Muscle of leg (tissue), 11 donors: Measurements from ENCODE around the gene SBK2. TPM values are rescaled to one million over a fixed set of nuclear protein-coding genes. Genes with fewer than 3 reads are reported as not detected.

Experiments
- DNase-seq: peaks from one replicate; pipeline ENCODE4 v3.0.0; 2013
- H3K27ac ChIP-seq: one replicate; pipeline ENCODE4 v1.5.1; 2013; ENCODE audit warnings: mild to moderate bottlenecking, low read length, control low read depth
- H3K27me3 ChIP-seq: one replicate; pipeline ENCODE4 v1.6.1; 2013; ENCODE audit warnings: low read length; ENCODE audit not compliant: control insufficient read depth, insufficient read depth
- H3K36me3 ChIP-seq: one replicate; pipeline ENCODE4 v1.6.1; 2013; ENCODE audit warnings: low read length; ENCODE audit not compliant: control insufficient read depth, insufficient read depth
- H3K4me1 ChIP-seq: one replicate; pipeline ENCODE4 v1.6.1; 2013; ENCODE audit warnings: low read length; ENCODE audit not compliant: control insufficient read depth, insufficient read depth
- H3K4me3 ChIP-seq: one replicate; pipeline ENCODE4 v1.5.1; 2013; ENCODE audit warnings: low read length, control low read depth
- H3K9me3 ChIP-seq: replicated peaks from 2 replicates; pipeline ENCODE4 v1.6.1; 2013; ENCODE audit warnings: low read depth, low read length; ENCODE audit not compliant: control insufficient read depth
- WGBS: methylation state at CpG from one replicate; pipeline ENCODE4 v1.1.5; 2013; ENCODE audit warnings: missing lambda C conversion rate; ENCODE audit not compliant: insufficient coverage; 5-methylcytosine and 5-hydroxymethylcytosine counted together
- polyA plus RNA-seq, 8 donors: library from polyadenylated mRNA; unstranded; fragments of 120-200 nt; gene quantifications; one replicate each; pipeline versions ENCODE4 v1.2.1 to v1.2.3, GENCODE V29; 2013; ENCODE audit warnings: inconsistent platforms in 1 of 8, low replicate concordance in 1 of 8; ENCODE audit not compliant: insufficient read length in 8 of 8, insufficient read depth in 1 of 8
- total RNA-seq: library from RNA; stranded (reverse); fragments of 120-200 nt; gene quantifications from one replicate; pipeline ENCODE4 v1.2.4, GENCODE V29; 2013

Gene SBK2
- total and polyA plus RNA-seq, 9 donors = 0.89 to 9.7 (median 3.7) TPM

DNA sequence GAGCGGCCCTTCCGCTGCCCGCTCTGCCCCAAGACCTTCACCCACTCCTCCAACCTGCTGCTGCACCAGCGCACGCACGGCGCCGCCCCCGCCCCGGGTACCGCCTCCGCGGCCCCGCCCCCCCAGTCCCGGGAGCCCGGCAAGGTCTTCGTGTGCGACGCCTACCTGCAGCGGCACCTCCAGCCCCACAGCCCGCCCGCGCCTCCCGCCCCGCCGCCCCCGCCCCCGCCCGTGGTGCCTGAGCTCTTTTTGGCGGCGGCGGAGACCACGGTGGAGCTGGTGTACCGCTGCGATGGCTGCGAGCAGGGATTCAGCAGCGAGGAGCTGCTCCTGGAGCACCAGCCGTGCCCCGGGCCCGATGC, 55.2 kb downstream of the SBK2 start:
- Histone ChIP-seq H3K27ac (no peak overlapping the region), H3K9me3 (no peaks in the 10 kb centered on the region), H3K4me3 (no peak overlapping the region), H3K36me3 (peaks cover 14% of the 10 kb centered on the region), H3K27me3 (no peaks in the 10 kb centered on the region), H3K4me1 (peaks cover 40% of the 10 kb centered on the region)
- DNase-seq = no peak
- 63% methylated on average over 25 of the region's 40 CpGs for WGBS

- WGBS = 91% methylated on average over 43 of the region's 52 CpGs
- no peak for DNase-seq
- H3K4me1 ChIP-seq = peaks cover 35% of the 10 kb centered on the region
- no peak overlapping the region for H3K27ac ChIP-seq
- H3K27me3 ChIP-seq = no peaks in the 10 kb centered on the region
- H3K4me3 ChIP-seq = no peak overlapping the region
- no peaks in the 10 kb centered on the region for H3K9me3 ChIP-seq
- peaks cover 14% of the 10 kb centered on the region for H3K36me3 ChIP-seq
These were observed 55.7 kb downstream of the SBK2 start for GRCh38 chr19:55481148-55481793.

- H3K36me3 ChIP-seq = peaks cover 14% of the 10 kb centered on the region
- no peak for DNase-seq
- no peak overlapping the region for H3K4me3 ChIP-seq
- H3K27me3 ChIP-seq = no peaks in the 10 kb centered on the region
- H3K9me3 ChIP-seq = no peaks in the 10 kb centered on the region
- WGBS = 78% methylated on average over 13 of the region's 15 CpGs
- H3K4me1 ChIP-seq = peaks cover 36% of the 10 kb centered on the region
- no peak overlapping the region for H3K27ac ChIP-seq
These were observed 57.3 kb downstream of the SBK2 start for GRCh38 chr19:55479451-55480230.

GRCh38 chr19:55479045-55479444, 57.9 kb downstream of the SBK2 start:
- Histone ChIP-seq H3K27me3 (no peaks in the 10 kb centered on the region), H3K36me3 (peaks cover 14% of the 10 kb centered on the region), H3K4me3 (no peak overlapping the region), H3K9me3 (no peaks in the 10 kb centered on the region), H3K4me1 (peaks cover 36% of the 10 kb centered on the region), H3K27ac (no peak overlapping the region)
- 83% methylated on average over 17 of the region's 17 CpGs for WGBS
- DNase-seq = no peak

Other genes starting within 250 kb of the SBK2 start
- gene TMEM150B, start 211.8 kb downstream of the SBK2 start, total RNA-seq = 0.53 TPM
- 1 to 10 TPM in 3 of 8 donors, under 1 TPM in 5; 0.36 to 3.8 (median 0.87) TPM for gene TMEM150B, start 211.8 kb downstream of the SBK2 start, polyA plus RNA-seq
- 16.9 TPM for gene KMT5C, start 197.3 kb downstream of the SBK2 start, total RNA-seq
- gene KMT5C, start 197.3 kb downstream of the SBK2 start, polyA plus RNA-seq = 10 to 100 TPM; 13.4 to 34.1 (median 24.7) TPM
- not detected for gene COX6B2, start 182.4 kb downstream of the SBK2 start, total RNA-seq
- gene COX6B2, start 182.4 kb downstream of the SBK2 start, polyA plus RNA-seq = 1 to 10 TPM in 1 of 8 donors, under 1 TPM in 5, not detected in 2; 0.09 to 2.4 (median 0.23) TPM
- gene GARIN5B, start 173.9 kb downstream of the SBK2 start, total RNA-seq = not detected
- not detected for gene GARIN5B, start 173.9 kb downstream of the SBK2 start, polyA plus RNA-seq
- gene IL11, start 166.7 kb downstream of the SBK2 start, total RNA-seq = 0.31 TPM
- under 1 TPM; 0.12 to 0.61 (median 0.40) TPM for gene IL11, start 166.7 kb downstream of the SBK2 start, polyA plus RNA-seq
- gene TMEM190, start 160.3 kb downstream of the SBK2 start, total RNA-seq = not detected
- under 1 TPM in 1 of 8 donors, not detected in 7; 0.50 TPM for gene TMEM190, start 160.3 kb downstream of the SBK2 start, polyA plus RNA-seq
- 0.18 TPM for gene TMEM238, start 152.8 kb downstream of the SBK2 start, total RNA-seq
- under 1 TPM; 0.14 to 0.49 (median 0.27) TPM for gene TMEM238, start 152.8 kb downstream of the SBK2 start, polyA plus RNA-seq
- 463 TPM for gene RPL28, start 151.2 kb downstream of the SBK2 start, total RNA-seq
- 1,000 to 10,000 TPM; 1,674 to 2,410 (median 1,842) TPM for gene RPL28, start 151.2 kb downstream of the SBK2 start, polyA plus RNA-seq
- gene UBE2S, start 129.3 kb downstream of the SBK2 start, total RNA-seq = 31.4 TPM
- 10 to 100 TPM; 40.8 to 70.1 (median 60.1) TPM for gene UBE2S, start 129.3 kb downstream of the SBK2 start, polyA plus RNA-seq
- gene SHISA7, start 93.8 kb downstream of the SBK2 start, total RNA-seq = under 0.01 TPM
- gene SHISA7, start 93.8 kb downstream of the SBK2 start, polyA plus RNA-seq = under 1 TPM; 0.08 to 0.32 (median 0.17) TPM
- 35.8 TPM for gene ISOC2, start 75.5 kb downstream of the SBK2 start, total RNA-seq
- gene ISOC2, start 75.5 kb downstream of the SBK2 start, polyA plus RNA-seq = 10 to 100 TPM; 31.8 to 39.1 (median 35.1) TPM
- not detected for gene C19orf85, start 72.4 kb downstream of the SBK2 start, total RNA-seq
- gene C19orf85, start 72.4 kb downstream of the SBK2 start, polyA plus RNA-seq = not detected
- gene ZNF628, start 60.5 kb downstream of the SBK2 start, total RNA-seq = 1.6 TPM
- gene ZNF628, start 60.5 kb downstream of the SBK2 start, polyA plus RNA-seq = 1 to 10 TPM; 2.8 to 5.1 (median 3.8) TPM
- gene NAT14, start 51.9 kb downstream of the SBK2 start, total RNA-seq = 30.0 TPM
- 10 to 100 TPM; 23.5 to 44.1 (median 29.5) TPM for gene NAT14, start 51.9 kb downstream of the SBK2 start, polyA plus RNA-seq
- gene SSC5D, start 48.7 kb downstream of the SBK2 start, total RNA-seq = 20.0 TPM
- gene SSC5D, start 48.7 kb downstream of the SBK2 start, polyA plus RNA-seq = 10 to 100 TPM in 6 of 8 donors, 1 to 10 TPM in 2; 7.9 to 54.8 (median 24.7) TPM
- 0.13 TPM for gene SBK3, start 8.4 kb upstream of the SBK2 start, total RNA-seq
- gene SBK3, start 8.4 kb upstream of the SBK2 start, polyA plus RNA-seq = under 1 TPM in 5 of 8 donors, not detected in 3; 0.10 to 0.29 (median 0.15) TPM
- gene ZNF579, start 43.7 kb upstream of the SBK2 start, total RNA-seq = 4.7 TPM
- 10 to 100 TPM; 11.0 to 18.5 (median 14.1) TPM for gene ZNF579, start 43.7 kb upstream of the SBK2 start, polyA plus RNA-seq
- 3.7 TPM for gene FIZ1, start 62.4 kb upstream of the SBK2 start, total RNA-seq
- 10 to 100 TPM; 10.7 to 15.1 (median 12.7) TPM for gene FIZ1, start 62.4 kb upstream of the SBK2 start, polyA plus RNA-seq
- 9.3 TPM for gene ZNF524, start 63.2 kb upstream of the SBK2 start, total RNA-seq
- gene ZNF524, start 63.2 kb upstream of the SBK2 start, polyA plus RNA-seq = 10 to 100 TPM in 1 of 8 donors, 1 to 10 TPM in 7; 7.0 to 11.6 (median 9.0) TPM
- gene ZNF865, start 68.5 kb upstream of the SBK2 start, total RNA-seq = 1.2 TPM
- gene ZNF865, start 68.5 kb upstream of the SBK2 start, polyA plus RNA-seq = 1 to 10 TPM; 6.9 to 9.9 (median 7.8) TPM
- gene ZNF784, start 87.4 kb upstream of the SBK2 start, total RNA-seq = 5.3 TPM
- gene ZNF784, start 87.4 kb upstream of the SBK2 start, polyA plus RNA-seq = 1 to 10 TPM; 6.6 to 9.8 (median 8.7) TPM
- 5.6 TPM for gene ZNF580, start 103.9 kb upstream of the SBK2 start, total RNA-seq
- gene ZNF580, start 103.9 kb upstream of the SBK2 start, polyA plus RNA-seq = 10 to 100 TPM; 20.9 to 28.5 (median 23.6) TPM
- gene ZNF581, start 106.5 kb upstream of the SBK2 start, total RNA-seq = 15.1 TPM
- 10 to 100 TPM; 23.4 to 37.6 (median 27.0) TPM for gene ZNF581, start 106.5 kb upstream of the SBK2 start, polyA plus RNA-seq
- gene CCDC106, start 111.1 kb upstream of the SBK2 start, total RNA-seq = 5.3 TPM
- gene CCDC106, start 111.1 kb upstream of the SBK2 start, polyA plus RNA-seq = 10 to 100 TPM; 12.9 to 16.4 (median 15.3) TPM
- gene U2AF2, start 117.9 kb upstream of the SBK2 start, total RNA-seq = 70.2 TPM
- 100 to 1,000 TPM; 103 to 156 (median 130) TPM for gene U2AF2, start 117.9 kb upstream of the SBK2 start, polyA plus RNA-seq
- gene EPN1, start 138.1 kb upstream of the SBK2 start, total RNA-seq = 21.8 TPM
- 100 to 1,000 TPM in 2 of 8 donors, 10 to 100 TPM in 6; 84.4 to 114 (median 93.8) TPM for gene EPN1, start 138.1 kb upstream of the SBK2 start, polyA plus RNA-seq
- gene NLRP9, start 201.3 kb upstream of the SBK2 start, total RNA-seq = not detected
- not detected for gene NLRP9, start 201.3 kb upstream of the SBK2 start, polyA plus RNA-seq
- 0.62 TPM for gene RFPL4A, start 222.0 kb upstream of the SBK2 start, total RNA-seq
- under 1 TPM in 5 of 8 donors, not detected in 3; 0.23 to 0.86 (median 0.51) TPM for gene RFPL4A, start 222.0 kb upstream of the SBK2 start, polyA plus RNA-seq
- 0.66 TPM for gene RFPL4AL1, start 232.0 kb upstream of the SBK2 start, total RNA-seq
- gene RFPL4AL1, start 232.0 kb upstream of the SBK2 start, polyA plus RNA-seq = 1 to 10 TPM in 1 of 8 donors, under 1 TPM in 5, not detected in 2; 0.22 to 1.2 (median 0.56) TPM